GM12875 (cell line): ENCODE data around the gene UMPS.

Source experiments
- H3K4me3 ChIP-seq: one replicate; pipeline ENCODE4 v1.5.1; 2011; ENCODE audit warnings: low read depth, low read length, control low read depth
- TF ChIP-seq, protein P1 (sequence below): IDR thresholded peaks from 2 replicates; pipeline ENCODE4 v1.5.1; 2011; ENCODE audit warnings: low read depth, mild to moderate bottlenecking, control low read depth, inconsistent platforms, low read length, moderate library complexity, borderline replicate concordance; ENCODE audit not compliant: insufficient read depth

UMPS gene

DNA sequence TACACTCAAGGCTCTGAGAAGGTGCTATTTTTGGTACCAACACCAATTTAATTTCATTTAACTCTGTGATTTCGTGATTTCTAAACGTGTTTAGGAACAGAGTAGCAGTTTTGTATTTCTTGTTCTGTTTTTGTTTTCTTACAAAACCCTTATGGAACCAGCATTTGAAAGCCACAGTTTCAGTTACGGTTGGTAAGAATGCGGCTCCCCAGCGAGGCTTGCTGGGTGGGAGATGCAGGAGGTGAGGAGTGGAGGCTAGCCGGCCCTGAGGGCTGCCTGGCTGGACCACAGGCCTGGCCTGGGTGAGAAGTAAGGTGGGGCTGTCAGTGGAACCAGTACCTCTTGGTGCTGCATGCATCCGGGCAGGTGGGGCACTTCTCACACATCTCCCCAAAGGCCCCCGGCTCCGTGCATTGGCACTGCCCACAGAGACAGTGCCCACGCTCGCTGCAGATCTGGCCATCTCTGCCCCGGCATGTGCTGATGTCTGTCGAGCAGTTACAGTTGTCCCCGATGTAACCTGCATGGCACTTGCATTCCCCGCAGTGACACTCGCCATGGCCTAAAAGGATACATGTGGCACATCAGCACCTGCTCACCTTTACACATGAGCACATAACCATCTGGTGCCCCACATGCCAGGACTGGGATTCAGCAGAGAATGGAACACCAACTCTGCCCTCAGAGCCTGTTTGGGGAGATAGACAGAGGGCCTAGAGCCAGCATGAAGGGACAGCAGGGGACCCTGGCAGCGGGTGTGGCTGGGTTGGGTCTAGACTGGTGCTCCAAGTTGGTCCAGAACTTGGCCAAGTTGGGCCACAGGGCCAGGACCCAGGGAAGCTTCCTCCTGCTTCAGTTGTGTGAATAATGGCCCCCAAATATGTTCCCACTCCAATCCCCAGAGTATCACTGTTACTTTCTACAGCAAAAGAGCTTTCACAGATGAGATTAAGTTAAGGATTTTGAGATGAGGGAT, 43.4 kb downstream of the UMPS start:
- H3K4me3 ChIP-seq, result no peak overlapping the region
- TF ChIP-seq, protein P1, sequence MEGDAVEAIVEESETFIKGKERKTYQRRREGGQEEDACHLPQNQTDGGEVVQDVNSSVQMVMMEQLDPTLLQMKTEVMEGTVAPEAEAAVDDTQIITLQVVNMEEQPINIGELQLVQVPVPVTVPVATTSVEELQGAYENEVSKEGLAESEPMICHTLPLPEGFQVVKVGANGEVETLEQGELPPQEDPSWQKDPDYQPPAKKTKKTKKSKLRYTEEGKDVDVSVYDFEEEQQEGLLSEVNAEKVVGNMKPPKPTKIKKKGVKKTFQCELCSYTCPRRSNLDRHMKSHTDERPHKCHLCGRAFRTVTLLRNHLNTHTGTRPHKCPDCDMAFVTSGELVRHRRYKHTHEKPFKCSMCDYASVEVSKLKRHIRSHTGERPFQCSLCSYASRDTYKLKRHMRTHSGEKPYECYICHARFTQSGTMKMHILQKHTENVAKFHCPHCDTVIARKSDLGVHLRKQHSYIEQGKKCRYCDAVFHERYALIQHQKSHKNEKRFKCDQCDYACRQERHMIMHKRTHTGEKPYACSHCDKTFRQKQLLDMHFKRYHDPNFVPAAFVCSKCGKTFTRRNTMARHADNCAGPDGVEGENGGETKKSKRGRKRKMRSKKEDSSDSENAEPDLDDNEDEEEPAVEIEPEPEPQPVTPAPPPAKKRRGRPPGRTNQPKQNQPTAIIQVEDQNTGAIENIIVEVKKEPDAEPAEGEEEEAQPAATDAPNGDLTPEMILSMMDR, result no peak

DNA sequence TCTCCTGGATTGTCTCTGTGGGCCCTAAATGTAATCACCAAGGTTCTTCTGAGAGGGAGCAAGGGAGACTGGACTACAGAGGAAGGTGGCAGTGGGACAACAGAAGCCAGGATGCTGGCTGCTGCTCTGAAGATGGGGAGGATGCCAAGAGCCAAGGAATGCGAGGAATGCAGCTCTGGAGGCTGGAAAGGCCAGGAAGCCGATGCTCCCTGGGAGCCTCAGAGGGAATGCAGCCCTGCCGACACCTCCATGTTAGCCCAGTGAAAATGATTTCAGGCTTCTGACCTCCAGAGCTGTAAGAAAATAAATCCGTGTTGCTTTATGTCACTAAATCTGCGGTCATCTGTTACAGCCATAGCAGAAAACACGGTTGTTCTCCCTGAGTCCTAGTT, 44.1 kb downstream of the UMPS start:
- H3K4me3 ChIP-seq, result no peak overlapping the region
- TF ChIP-seq, protein P1, result no peak

DNA sequence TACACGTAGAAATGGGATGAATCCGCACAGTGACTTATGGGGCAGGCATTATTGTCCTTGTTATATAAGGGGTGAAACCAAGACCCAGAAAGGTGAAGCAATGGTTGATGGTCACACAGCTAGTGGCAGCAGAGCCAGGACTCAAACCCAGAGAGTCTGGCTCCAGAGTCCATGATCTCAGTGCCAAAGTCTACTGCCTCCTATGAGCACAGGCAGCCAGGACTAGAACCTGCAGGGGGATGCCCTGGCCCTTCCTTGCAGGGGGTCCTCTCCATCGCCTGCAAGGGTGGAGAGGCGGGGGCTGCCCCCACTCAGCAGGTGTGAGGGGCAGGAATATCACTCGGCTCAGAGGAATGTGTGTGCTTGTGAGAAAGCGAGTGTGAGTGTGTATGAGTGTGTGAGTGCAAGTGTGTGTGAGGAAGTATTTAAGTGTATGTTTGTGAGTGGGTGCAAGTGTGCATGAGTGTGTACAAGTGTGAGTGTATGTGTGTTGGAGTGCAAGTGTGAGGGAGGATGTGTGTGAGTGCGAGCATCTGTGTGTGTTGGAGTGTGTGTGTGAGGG, 44.7 kb downstream of the UMPS start:
- H3K4me3 ChIP-seq, result no peak overlapping the region
- TF ChIP-seq, protein P1, result no peak

DNA sequence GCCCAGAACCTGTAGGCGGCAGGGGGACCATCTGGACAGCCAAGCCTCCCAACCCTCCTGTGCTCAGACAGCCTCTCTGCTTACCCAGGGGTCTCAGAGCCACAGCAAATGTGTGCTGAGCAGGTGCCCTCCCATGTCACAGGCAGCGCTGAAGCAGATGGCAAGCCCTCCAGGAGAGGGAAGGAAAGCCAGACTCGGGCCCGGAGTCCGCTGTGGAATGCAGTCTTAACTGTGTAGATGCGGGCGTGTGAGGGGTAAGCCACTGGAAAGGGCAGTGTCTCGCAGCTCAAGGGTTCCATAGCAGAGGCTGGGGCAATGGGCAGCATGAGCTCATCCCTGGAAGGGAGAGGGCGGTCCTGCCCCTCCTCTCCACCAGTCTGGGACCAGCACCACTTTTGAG, 45.6 kb downstream of the UMPS start:
- TF ChIP-seq, protein P1, result no peak
- no peak overlapping the region for H3K4me3 ChIP-seq

DNA sequence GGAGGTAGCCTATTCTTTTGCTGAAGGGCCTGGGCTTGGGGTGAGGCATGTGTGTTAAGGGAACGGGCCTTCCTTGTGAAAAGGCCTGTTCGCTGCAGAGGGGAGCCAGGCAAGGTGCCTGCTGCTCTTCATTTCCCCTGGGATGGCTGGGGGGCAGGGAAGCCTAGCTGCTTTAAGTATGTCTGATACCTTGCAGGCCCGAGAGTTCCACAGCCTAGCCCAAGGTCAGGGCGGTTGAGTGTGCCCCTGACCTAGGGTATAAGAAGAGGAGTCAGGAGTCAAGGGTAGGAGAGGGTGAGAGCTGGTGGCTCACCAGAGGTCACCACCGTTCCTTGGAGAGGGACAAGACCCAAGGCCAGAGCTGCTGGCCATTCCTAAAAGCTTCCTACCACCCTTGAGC, 46.6 kb downstream of the UMPS start:
- TF ChIP-seq, protein P1, result no peak

DNA sequence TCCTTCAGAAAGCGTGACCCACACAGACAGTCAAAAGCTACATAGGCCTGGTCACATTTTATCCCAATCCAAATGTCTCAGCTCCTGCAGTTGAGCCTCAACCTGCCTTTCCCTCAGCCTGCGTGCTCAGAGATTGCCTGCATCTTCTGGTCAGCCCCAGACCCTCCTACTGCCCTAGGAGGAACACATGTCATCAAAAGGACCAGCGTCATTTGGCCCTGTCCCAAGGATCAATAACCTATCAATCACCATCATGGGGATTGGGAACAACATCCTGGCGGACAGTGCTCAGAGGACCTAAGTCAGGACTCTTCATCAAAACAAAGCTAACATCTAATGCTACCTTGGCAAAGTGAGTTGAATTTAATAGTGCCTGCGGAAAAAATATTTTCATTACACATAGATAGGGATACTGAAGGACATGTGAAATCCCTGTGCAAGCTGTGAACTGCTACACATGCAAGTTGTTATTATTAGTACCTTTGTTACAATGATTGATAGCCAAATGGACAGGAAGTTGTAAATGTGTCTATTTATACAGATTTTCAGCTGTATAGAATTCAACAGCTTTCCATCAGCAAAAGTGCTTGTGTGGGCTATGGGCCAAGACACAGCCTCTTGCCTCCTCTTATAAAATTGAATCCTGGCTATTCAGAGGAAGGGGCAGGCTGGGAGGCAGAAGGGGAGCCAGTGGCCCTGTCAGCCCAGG, 47.7 kb downstream of the UMPS start:
- no peak overlapping the region for H3K4me3 ChIP-seq
- TF ChIP-seq, protein P1, result no peak

More for the DNA sequence above, 46.6 kb downstream of the UMPS start:
- H3K4me3 ChIP-seq, result no peak overlapping the region
